HL-60 (cell line): ENCODE results near the gene MAP2.

Experiments
- CTCF ChIP-seq: IDR thresholded peaks from one replicate; pipeline ENCODE4 v1.5.1; 2011; ENCODE audit warnings: low read length, control low read depth, inconsistent platforms; ENCODE audit not compliant: insufficient read depth
- GABPA ChIP-seq: IDR thresholded peaks from 2 replicates; pipeline ENCODE4 v1.6.1; 2012; ENCODE audit warnings: low read depth

- TF ChIP-seq CTCF (no peak), GABPA (no peak)
These were observed 41.1 kb upstream of the MAP2 start for GRCh38 chr2:209382775-209383174.
